HAP-1 (cell line): Measurements from ENCODE around the gene MINAR1.
A peak's percentile ranks its signal among the peaks of the same experiment; 100 is the strongest.
"Not testable (repeated sequence)": the region's sequence is repeated elsewhere in the genome, so short reads cannot be mapped to it uniquely, and the experiment has no call there.

Experiments used
- DNase-seq, 2 experiments: peaks; one replicate each; pipeline ENCODE4 v3.0.0-alpha.2; 2016 to 2020; ENCODE audit warnings: low spot score in 2 of 2
- H3K27me3 ChIP-seq: fragments of 250-450 bp; sonication (Bioruptor Pico); 2 replicates; pipeline ENCODE4 v1.5.1; 2020; ENCODE audit warnings: low read depth, mild to moderate bottlenecking, moderate library complexity
- H3K36me3 ChIP-seq: fragments of 250-450 bp; sonication (Bioruptor Pico); replicated peaks from 2 replicates; pipeline ENCODE4 v1.5.1; 2020; ENCODE audit warnings: mild to moderate bottlenecking
- H3K4me1 ChIP-seq: fragments of 250-450 bp; sonication (Bioruptor Pico); 2 replicates; pipeline ENCODE4 v1.5.1; 2020; ENCODE audit warnings: mild to moderate bottlenecking
- H3K4me3 ChIP-seq: fragments of 250-450 bp; sonication (Bioruptor Pico); 2 replicates; pipeline ENCODE4 v1.5.1; 2020; ENCODE audit warnings: mild to moderate bottlenecking, moderate library complexity
- H3K9me3 ChIP-seq: fragments of 250-450 bp; sonication (Bioruptor Pico); 2 replicates; pipeline ENCODE4 v1.5.1; 2020; ENCODE audit warnings: mild to moderate bottlenecking, moderate library complexity
- in situ Hi-C: fragments of 300-500 bp; cut with MboI; formaldehyde crosslinking; loops from 3 replicates; pipeline ENCODE4 v1.14.3; 2020; ENCODE audit warnings: low sequenced_read_pairs, inconsistent platforms, mixed read lengths

MINAR1 gene

DNA sequence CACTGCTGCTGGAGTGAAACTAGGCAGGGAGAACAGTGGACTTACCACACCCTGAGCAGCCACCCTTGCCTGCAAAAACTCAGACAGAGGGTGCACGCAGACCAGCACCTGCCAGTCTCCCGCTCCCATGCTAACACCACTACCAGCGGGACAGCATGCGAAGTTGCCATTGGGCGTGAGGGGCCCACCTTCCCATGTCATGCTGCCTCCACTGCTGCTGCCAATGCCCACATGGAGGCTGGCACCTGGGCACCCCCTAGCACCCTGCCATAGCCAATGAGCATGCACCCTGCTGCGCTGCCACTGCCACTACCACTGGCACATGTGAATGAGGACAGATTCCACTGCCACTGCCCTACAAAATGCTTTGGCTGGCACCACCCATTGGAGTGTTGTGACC is 19.7 kb upstream of the MINAR1 start:
- H3K36me3 ChIP-seq: no peaks in the 10 kb centered on the region
- in situ Hi-C loops: no loop called here
- no peaks in the 10 kb centered on the region for H3K27me3 ChIP-seq

DNA sequence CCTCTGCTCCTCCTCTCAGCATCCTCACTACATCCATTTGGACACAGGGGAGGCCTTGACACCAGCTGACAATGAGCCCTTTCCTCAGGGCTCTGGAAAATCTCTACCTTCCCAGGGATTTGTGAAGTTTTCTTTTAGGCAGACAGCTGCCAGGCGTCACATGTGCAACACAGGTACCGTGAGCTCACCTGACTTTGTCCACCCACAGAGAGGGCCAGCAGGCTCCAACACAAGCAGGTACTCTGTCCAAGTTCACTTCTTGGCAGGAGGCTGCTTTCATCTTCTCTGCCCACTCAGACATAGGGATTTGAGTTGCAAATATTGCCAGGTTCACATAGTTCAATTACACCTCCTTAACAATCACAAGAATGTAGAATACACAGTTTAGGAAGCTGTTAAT is 15.3 kb upstream of the MINAR1 start:
- H3K9me3 ChIP-seq: no peaks in the 10 kb centered on the region
- in situ Hi-C loops: no loop called here
- no peaks in the 10 kb centered on the region for H3K4me1 ChIP-seq
- no peak for DNase-seq
- H3K36me3 ChIP-seq: no peaks in the 10 kb centered on the region
- no peaks in the 10 kb centered on the region for H3K27me3 ChIP-seq
- no peak overlapping the region for H3K4me3 ChIP-seq

More for the DNA sequence above, 19.7 kb upstream of the MINAR1 start:
- Histone ChIP-seq H3K4me3 (no peak overlapping the region), H3K4me1 (peaks cover 11% of the 10 kb centered on the region), H3K9me3 (no peaks in the 10 kb centered on the region)
- no peak for DNase-seq

DNA sequence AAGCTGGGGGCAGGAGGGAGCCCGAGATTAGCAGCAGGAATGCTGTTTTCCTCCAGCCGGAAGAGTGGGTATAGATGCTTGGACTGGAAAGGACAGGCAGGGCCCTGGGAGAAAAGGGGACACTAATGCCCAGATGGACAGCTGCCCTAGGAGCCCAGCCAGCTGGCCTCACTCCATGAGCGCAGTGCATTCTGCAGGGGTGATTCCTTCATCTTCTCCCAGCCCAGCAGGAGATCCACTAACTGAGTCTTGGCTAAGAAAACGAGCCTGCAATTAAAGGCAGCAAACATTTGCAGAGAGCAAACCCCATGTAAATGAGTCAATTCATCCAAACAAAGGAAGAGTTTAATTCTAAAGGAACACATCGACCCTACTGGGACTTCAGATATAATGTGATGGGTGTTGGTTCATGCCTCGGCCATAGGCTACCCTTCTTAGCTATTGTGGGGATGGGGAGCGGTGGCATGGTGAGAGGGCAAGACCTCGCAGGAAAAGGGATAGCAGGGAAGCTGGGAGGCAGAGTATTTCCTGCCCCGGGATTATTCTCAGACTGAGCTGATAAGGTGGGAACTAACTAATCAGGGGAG is 13.3 kb upstream of the MINAR1 start:
- Histone ChIP-seq H3K4me3 (no peak overlapping the region), H3K27me3 (no peaks in the 10 kb centered on the region), H3K36me3 (no peaks in the 10 kb centered on the region), H3K4me1 (no peaks in the 10 kb centered on the region), H3K9me3 (no peaks in the 10 kb centered on the region)
- no peak for DNase-seq
- in situ Hi-C loops: no loop called here

DNA sequence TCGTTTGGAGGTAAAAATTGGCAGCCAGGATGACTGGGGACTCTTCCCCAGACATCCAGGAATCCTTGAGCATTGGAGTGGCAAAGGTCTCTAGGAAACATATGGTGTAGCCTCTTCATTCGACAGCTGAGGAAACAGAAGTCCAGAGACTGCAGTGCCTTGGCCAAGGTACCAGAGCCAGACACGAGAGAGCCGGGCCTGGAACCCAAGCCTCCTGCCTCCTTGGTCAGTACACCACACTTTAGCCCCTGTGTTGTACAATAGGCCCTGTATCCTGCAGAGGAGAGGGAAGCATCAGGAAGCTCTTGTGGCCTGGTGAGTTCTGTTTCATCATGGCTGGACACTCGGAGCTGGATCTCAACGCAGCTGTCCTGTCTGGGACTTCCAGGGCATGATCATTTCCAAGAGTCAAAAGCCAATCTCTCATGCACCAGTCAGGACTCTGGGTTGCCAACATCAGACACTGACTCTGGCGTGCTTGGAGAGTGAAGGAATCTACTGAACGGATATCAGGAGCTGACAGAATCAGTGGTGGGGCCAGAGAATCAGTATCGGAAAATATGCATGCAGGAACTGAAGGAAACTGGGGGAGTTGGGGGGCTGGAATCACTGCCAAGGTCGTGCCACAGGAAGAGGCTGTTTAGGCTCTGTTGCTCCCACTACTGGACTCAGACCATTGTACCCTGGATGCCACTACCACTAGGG is 6.4 kb upstream of the MINAR1 start:
- H3K36me3 ChIP-seq: no peaks in the 10 kb centered on the region
- H3K9me3 ChIP-seq: no peaks in the 10 kb centered on the region
- peaks cover 21% of the 10 kb centered on the region for H3K27me3 ChIP-seq
- H3K4me3 ChIP-seq: no peak overlapping the region
- in situ Hi-C loops: no loop called here
- DNase-seq: no peak
- no peaks in the 10 kb centered on the region for H3K4me1 ChIP-seq

DNA sequence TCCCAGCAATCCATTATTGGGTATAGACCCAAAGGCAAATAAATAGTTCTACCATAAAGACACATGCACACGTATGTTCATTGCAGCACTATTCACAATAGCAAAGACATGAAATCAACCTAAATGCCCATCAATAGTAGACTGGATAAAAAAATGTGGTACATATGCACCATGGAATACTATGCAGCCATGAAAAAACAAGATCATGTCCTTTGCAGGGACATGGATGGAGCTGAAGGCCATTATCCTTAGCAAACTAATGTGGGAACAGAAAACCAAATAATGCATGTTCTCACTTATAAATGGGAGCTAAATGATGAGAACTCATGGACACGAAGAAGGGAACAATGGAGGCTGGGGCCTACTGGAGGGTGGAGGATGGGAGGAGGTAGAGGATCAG is 5.2 kb upstream of the MINAR1 start:
- H3K4me1 ChIP-seq, in situ Hi-C loops, DNase-seq, H3K9me3 ChIP-seq, H3K4me3 ChIP-seq, H3K36me3 ChIP-seq: not testable (repeated sequence)
- H3K27me3 ChIP-seq: peaks cover 33% of the 10 kb centered on the region

DNA sequence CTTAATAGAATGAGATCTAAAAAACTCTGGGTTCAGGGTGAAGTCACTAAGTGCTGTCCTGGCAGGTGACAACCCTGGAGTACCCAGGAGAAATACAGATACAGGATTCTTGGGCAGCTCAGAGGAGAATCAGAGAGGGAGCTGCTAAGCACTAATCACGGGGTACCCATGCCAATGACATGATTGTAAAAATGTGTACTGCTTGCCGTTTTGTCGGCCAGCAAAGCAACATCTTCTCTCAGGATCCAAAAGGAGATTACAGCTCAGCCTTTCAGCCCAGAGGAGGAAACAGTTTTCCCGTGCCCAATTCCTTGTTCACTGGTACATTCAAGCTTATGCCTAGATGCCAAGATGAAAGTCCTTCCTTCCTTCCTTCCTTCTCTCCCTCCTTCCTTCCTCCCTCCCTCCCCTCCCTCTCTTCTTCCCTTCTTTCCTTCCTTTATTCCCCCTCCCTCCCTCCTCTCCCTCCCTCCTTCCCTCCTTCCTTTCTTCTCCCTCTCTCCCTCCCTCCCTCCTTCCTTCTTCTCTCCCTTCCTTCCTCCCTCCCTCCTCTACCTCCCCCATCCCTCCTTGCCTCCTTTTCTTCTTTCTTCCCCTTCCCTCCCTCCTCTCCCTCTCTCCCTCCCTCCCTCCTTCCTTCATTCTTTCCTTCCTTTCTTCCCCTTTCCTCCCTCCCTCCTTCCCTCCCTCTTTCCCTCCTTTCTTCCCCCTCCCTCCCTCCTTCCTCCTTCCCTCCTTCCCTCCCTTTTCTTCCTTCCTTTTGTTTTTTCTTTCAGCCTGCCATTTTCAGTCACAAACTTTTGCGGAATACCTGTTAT is 4.1 kb upstream of the MINAR1 start:
- no peaks in the 10 kb centered on the region for H3K36me3 ChIP-seq
- no peak overlapping the region for H3K4me3 ChIP-seq
- H3K27me3 ChIP-seq: peaks cover 44% of the 10 kb centered on the region
- H3K9me3 ChIP-seq: no peaks in the 10 kb centered on the region
- no peak for DNase-seq
- no peaks in the 10 kb centered on the region for H3K4me1 ChIP-seq
- in situ Hi-C loops: no loop called here

DNA sequence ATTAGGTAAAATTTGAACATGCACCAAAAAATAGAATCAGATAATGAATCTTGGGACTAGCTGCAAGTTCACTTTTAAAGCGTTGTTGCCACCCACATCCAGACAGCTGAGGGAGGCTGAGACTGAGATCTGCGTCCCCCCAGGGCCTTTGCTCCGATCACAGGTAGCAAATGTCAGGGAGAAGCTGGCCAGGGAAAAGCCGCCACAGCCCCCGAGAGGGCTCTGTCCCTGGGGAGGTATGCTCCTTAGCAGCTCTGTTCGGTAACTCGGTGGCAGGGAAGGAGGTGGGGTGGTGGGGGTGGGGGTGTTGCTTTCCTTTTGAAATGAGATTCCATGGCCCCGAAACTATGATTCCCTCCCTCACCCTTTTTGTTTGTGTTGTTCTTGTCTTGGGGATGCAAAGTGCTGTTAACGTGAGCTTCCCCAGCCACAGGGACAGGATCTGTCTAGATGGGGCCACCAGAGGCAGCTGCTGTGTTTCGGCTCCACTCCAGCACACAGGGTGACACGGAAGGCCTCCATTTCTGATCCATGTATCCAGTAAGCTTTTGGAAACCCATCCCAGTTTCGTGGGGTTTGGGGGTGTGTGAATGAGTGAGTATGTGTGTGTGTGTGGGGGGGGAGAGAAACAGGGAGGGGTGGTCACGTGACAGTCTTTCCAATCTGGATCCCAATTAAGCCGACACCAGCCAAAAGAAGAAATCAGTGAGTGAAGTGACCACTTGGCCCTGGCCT is 1.1 kb upstream of the MINAR1 start:
- no peaks in the 10 kb centered on the region for H3K9me3 ChIP-seq
- no peak for DNase-seq
- in situ Hi-C loops: no loop called here
- H3K36me3 ChIP-seq: no peaks in the 10 kb centered on the region
- peaks cover 55% of the 10 kb centered on the region for H3K27me3 ChIP-seq
- peak overlapping the region; percentile 19 for H3K4me3 ChIP-seq
- no peaks in the 10 kb centered on the region for H3K4me1 ChIP-seq

DNA sequence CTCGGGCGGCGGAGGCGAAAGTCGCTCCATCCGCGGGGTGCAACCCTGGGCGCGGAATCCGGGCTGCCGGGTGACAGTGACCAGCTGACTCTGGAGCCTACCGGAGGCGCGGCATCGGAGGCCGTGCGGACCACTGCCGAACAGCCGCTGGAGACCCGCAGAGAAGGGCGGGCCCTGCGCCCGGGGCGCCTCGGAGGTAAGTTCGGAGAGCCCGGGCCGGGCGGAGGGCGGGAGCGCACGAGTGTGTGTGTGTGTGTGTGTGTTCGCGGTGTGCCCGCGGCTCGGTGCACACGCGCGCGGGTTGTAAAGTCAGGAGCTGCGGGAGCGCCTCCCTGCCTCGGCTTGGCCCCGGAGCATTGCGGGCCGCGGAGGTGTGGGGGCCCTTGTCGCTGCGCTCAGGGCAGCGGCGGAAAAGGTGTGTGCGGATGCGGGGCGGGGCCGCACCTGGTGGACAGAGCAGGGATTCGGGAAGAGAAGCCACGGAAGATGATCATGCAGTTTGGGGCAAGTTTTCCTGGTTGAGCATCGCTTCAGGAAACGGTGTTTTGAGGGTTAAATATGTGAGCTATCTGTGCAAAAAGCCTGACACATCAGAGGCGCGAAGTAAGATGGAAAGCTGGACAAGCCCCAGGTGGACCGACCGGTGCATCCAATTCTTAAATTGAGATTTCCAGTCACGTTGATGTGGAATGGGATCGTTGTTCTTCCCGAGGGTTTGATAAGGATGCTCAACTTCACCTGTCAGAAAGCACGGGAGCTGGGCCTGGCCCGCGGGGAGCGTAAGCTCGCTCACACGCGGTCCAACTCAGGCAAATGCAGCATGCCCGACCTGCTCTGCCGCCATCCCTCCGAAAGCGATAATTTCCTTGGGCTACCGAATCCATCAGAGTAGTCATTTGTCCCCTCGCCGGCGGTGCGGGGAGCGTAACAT is 474 bp downstream of the MINAR1 start:
- Histone ChIP-seq H3K9me3 (no peaks in the 10 kb centered on the region), H3K27me3 (peaks cover 55% of the 10 kb centered on the region), H3K4me3 (peak overlapping the region; percentile 19), H3K4me1 (no peaks in the 10 kb centered on the region), H3K36me3 (no peaks in the 10 kb centered on the region)
- in situ Hi-C loops: no loop called here
- DNase-seq: no peak

DNA sequence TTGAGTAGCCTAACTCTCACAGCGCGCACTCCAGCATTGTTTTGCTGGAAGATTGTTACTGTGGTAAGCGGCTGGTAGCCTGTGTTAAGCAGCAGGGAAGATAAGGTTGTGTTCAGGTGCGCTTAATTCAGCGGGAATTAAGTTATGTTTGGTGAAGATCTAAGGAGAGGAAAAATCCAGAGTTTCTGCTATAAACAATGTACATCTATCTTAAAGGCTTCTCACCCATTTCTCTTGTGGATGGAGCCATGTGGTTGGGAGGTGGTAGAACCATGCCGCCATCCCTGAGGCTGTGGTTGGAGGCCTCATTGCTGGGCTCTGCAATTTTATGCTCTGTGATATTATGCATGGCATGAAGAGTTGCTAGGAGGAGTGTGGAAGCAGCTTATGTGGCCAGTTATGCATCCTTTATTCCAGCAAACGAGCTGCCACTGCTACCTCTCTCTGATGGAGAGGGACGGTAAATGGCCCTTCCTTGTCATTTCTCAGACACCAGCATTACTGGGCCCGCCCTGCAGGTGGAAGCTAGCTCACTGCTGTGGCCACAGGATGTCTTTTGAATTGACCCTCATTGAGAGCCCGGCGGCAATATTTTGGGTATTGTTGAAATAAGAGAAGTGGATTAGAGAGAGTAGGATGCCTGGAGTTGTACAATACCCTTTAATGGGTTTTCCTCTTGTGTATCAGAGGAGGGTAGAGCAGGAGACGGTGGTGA is 1.3 kb downstream of the MINAR1 start:
- H3K9me3 ChIP-seq: no peaks in the 10 kb centered on the region
- H3K27me3 ChIP-seq: peaks cover 55% of the 10 kb centered on the region
- H3K36me3 ChIP-seq: no peaks in the 10 kb centered on the region
- H3K4me3 ChIP-seq: no peak overlapping the region
- in situ Hi-C loops: no loop called here
- peak; percentile 76 to 83 for DNase-seq
- no peaks in the 10 kb centered on the region for H3K4me1 ChIP-seq

DNA sequence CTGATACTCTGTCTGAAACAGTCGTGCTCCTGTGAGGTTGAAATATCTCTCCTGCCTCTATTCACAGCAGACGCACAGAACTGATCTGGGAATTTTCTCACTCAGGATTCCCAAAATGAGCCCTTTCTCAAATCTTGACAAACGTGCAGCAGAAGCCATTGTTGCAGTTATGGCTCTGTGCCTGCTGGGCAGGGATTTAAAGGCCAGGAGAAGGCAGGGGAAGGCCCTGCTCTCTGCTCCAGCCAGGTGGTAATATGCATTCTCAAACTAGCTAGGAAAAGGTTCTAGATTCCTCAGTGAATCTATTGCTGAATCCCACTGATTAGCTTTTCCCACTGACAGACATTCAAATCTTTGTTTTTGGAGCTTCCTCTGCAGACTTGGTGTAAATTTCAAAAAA is 2.2 kb downstream of the MINAR1 start:
- H3K4me1 ChIP-seq: no peaks in the 10 kb centered on the region
- H3K27me3 ChIP-seq: peaks cover 46% of the 10 kb centered on the region
- DNase-seq: no peak
- no peaks in the 10 kb centered on the region for H3K36me3 ChIP-seq
- in situ Hi-C loops: no loop called here
- no peaks in the 10 kb centered on the region for H3K9me3 ChIP-seq
- no peak overlapping the region for H3K4me3 ChIP-seq

DNA sequence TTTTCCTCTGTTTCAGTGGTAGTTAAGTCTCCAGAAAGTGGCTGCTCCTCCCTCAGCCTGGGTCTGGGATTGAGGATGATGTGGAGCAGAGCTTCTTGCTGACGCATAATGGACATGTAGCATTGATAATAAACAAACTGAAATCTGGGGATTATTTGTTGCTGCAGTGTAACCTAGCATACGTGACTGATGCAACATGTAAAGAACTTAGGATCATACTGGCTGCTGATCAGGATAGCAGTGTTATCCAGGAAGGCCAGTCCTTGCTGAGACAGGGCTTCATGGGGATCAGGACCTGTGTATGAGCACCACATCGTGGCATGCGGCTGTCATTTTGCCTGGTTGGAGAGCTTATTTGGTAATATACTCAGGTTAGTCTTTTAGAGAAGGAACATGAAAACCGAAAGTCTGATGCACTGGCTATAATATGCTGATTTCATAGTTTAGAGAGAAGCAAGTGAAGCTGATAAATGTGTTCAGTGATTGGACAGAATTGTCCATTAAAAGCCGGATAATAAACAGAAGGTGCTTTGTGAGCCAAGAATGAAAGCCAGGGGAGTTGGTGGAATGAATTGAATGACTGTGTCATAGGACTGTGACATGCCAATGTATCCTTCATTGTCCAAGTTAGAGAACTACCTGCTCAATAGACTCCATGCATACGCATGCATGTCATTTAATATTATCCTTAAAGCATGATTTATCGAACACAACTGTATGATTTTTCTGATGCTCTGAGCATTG is 4.1 kb downstream of the MINAR1 start:
- no peaks in the 10 kb centered on the region for H3K9me3 ChIP-seq
- DNase-seq: no peak
- H3K27me3 ChIP-seq: peaks cover 29% of the 10 kb centered on the region
- H3K4me3 ChIP-seq: no peak overlapping the region
- no peaks in the 10 kb centered on the region for H3K4me1 ChIP-seq
- no peaks in the 10 kb centered on the region for H3K36me3 ChIP-seq
- in situ Hi-C loops: no loop called here
